GM18511 (cell line): ENCODE measurements around the gene HCN2.

Source experiments
- ATAC-seq: cut with Tn5 transposase; IDR thresholded peaks from one replicate; pipeline ENCODE4 v1.9.1; 2021; ENCODE audit warnings: mild to moderate bottlenecking, moderate library complexity; ENCODE audit not compliant: unreplicated experiment

The HCN2 gene

GRCh38 chr19:589693-590395 is at the start of gene HCN2:
TSS of gene HCN2 (plus strand) at chr19:589881. CDS start at chr19:589946, 65 bp downstream.
- no peak for ATAC-seq

GRCh38 chr19:540867-541637 is 48.6 kb upstream of the HCN2 start:
- no peak for ATAC-seq

GRCh38 chr19:541699-542098 is 48.0 kb upstream of the HCN2 start:
- ATAC-seq: no peak

GRCh38 chr19:542173-542866 is 47.4 kb upstream of the HCN2 start:
- no peak for ATAC-seq

GRCh38 chr19:543910-544608 is 45.6 kb upstream of the HCN2 start, which contains the start of gene GZMM:
TSS of gene GZMM (plus strand) at chr19:544053. CDS start at chr19:544072, 19 bp downstream.
- ATAC-seq: no peak

- ATAC-seq: no peak
Measured at GRCh38 chr19:547117-547516, 42.6 kb upstream of the HCN2 start.

- no peak for ATAC-seq
Measured at GRCh38 chr19:547836-548720, 41.6 kb upstream of the HCN2 start.

- ATAC-seq: no peak
Measured at GRCh38 chr19:548886-549830, 40.5 kb upstream of the HCN2 start.

GRCh38 chr19:554817-555216 is 34.9 kb upstream of the HCN2 start:
- ATAC-seq: no peak

GRCh38 chr19:555474-555808 is 34.2 kb upstream of the HCN2 start:
- no peak for ATAC-seq

GRCh38 chr19:556611-557382 is 32.9 kb upstream of the HCN2 start:
- ATAC-seq: no peak

- ATAC-seq: no peak
Measured at GRCh38 chr19:558770-559439, 30.8 kb upstream of the HCN2 start.

- ATAC-seq: no peak
Measured at GRCh38 chr19:560121-560520, 29.6 kb upstream of the HCN2 start.

GRCh38 chr19:566403-566802 is 23.3 kb upstream of the HCN2 start:
- ATAC-seq: no peak

- ATAC-seq: no peak
Measured at GRCh38 chr19:566844-567243, 22.8 kb upstream of the HCN2 start.

GRCh38 chr19:567296-567900 is 22.3 kb upstream of the HCN2 start:
- no peak for ATAC-seq

- ATAC-seq: no peak
Measured at GRCh38 chr19:570251-570686, 19.4 kb upstream of the HCN2 start.
